DND-41 (cell line): ENCODE results near the gene IFI27L1.

Experiments
- CTCF ChIP-seq: IDR thresholded peaks from 2 replicates; pipeline ENCODE4 v1.5.1; 2012; ENCODE audit warnings: borderline replicate concordance, low read length, moderate library complexity, mild to moderate bottlenecking; ENCODE audit not compliant: poor library complexity, severe bottlenecking; ENCODE audit errors: extremely low read depth
- EZH2 ChIP-seq: IDR thresholded peaks from 3 replicates; pipeline ENCODE4 v1.6.1; 2012; ENCODE audit warnings: borderline replicate concordance, low read depth, mild to moderate bottlenecking, moderate library complexity, low read length, inconsistent platforms; ENCODE audit not compliant: severe bottlenecking

- no peak for TF ChIP-seq CTCF
- no peak for TF ChIP-seq EZH2
Measured at GRCh38 chr14:94102768-94103482, 21.8 kb downstream of the IFI27L1 start.
